ENCODE results near the gene ALX4. TPM values are rescaled to one million over a fixed set of nuclear protein-coding genes. Genes with fewer than 3 reads are reported as not detected.

The ALX4 gene
- total RNA-seq, 1 donor from 2014 or later: not detected

GRCh38 chr11:44319552-44320288, 9.8 kb upstream of the ALX4 start:
- H3K4me1 Mint-ChIP-seq: peaks cover 23% of the 10 kb centered on the region
- peaks cover 100% of the 10 kb centered on the region for H3K27me3 ChIP-seq
- H3K9me3 ChIP-seq (ENCODE audit: low read depth): no peaks in the 10 kb centered on the region
- H2AFZ ChIP-seq (replicated peaks): no peak overlapping the region
- peak; percentile 99 for TF ChIP-seq EZH2 (IDR thresholded peaks at IDR 0.05)
- TF ChIP-seq EZH2phosphoT487 (IDR thresholded peaks at IDR 0.05): peak; percentile 98
- no peak for TF ChIP-seq CTCF (IDR thresholded peaks at IDR 0.05)
- no peak overlapping the region for H3K27ac ChIP-seq
- no peaks in the 10 kb centered on the region for H3K79me2 ChIP-seq (ENCODE audit: low read depth)
- peak overlapping the region; percentile 32 for H3K4me3 ChIP-seq
- H3K9me3 Mint-ChIP-seq: no peaks in the 10 kb centered on the region
- no peaks in the 10 kb centered on the region for H3K36me3 Mint-ChIP-seq
- peaks cover 13% of the 10 kb centered on the region for H3K4me1 ChIP-seq
- no peaks in the 10 kb centered on the region for H3K36me3 ChIP-seq
- H3K4me3 Mint-ChIP-seq: peak overlapping the region; percentile 79
- peak overlapping the region; percentile 67 for H3K4me2 ChIP-seq
- no peak overlapping the region for H3K9ac ChIP-seq
- DNase-seq (ENCODE audit: low spot score): peak; percentile 70
- peaks cover 79% of the 10 kb centered on the region for H4K20me1 ChIP-seq (ENCODE audit: low read depth)
- peaks cover 89% of the 10 kb centered on the region for H3K27me3 Mint-ChIP-seq (ENCODE audit: insufficient read depth, low read depth)
- no peak overlapping the region for H3K27ac Mint-ChIP-seq
- no peaks in the 10 kb centered on the region for H3F3A ChIP-seq (ENCODE audit: low read depth)

GRCh38 chr11:44319170-44319551, 9.2 kb upstream of the ALX4 start:
- H3K4me3 Mint-ChIP-seq: peak overlapping the region; percentile 79
- Histone ChIP-seq H3K4me3 (no peak overlapping the region), H3K9ac (no peak overlapping the region), H3K9me3 (ENCODE audit: low read depth) (no peaks in the 10 kb centered on the region), H3K36me3 (no peaks in the 10 kb centered on the region), H2AFZ (replicated peaks) (no peak overlapping the region), H3K4me1 (peaks cover 13% of the 10 kb centered on the region), H3K4me2 (peak overlapping the region; percentile 67), H4K20me1 (ENCODE audit: low read depth) (peaks cover 84% of the 10 kb centered on the region), H3K27me3 (peaks cover 100% of the 10 kb centered on the region), H3K79me2 (ENCODE audit: low read depth) (no peaks in the 10 kb centered on the region), H3K27ac (no peak overlapping the region), H3F3A (ENCODE audit: low read depth) (no peaks in the 10 kb centered on the region)
- no peak overlapping the region for H3K27ac Mint-ChIP-seq
- H3K4me1 Mint-ChIP-seq: peaks cover 23% of the 10 kb centered on the region
- no peaks in the 10 kb centered on the region for H3K36me3 Mint-ChIP-seq
- H3K9me3 Mint-ChIP-seq: no peaks in the 10 kb centered on the region
- H3K27me3 Mint-ChIP-seq (ENCODE audit: insufficient read depth, low read depth): peaks cover 91% of the 10 kb centered on the region
- DNase-seq (ENCODE audit: low spot score): peak; percentile 70
- no peak for TF ChIP-seq CTCF (IDR thresholded peaks at IDR 0.05)
- TF ChIP-seq EZH2phosphoT487 (IDR thresholded peaks at IDR 0.05): peak; percentile 64

- DNase-seq (ENCODE audit: low spot score): no peak
- peaks cover 5% of the 10 kb centered on the region for H3F3A ChIP-seq (ENCODE audit: low read depth)
- H3K79me2 ChIP-seq (ENCODE audit: low read depth): no peaks in the 10 kb centered on the region
- H3K4me1 ChIP-seq: peaks cover 13% of the 10 kb centered on the region
- no peaks in the 10 kb centered on the region for H3K9me3 ChIP-seq (ENCODE audit: low read depth)
- TF ChIP-seq EZH2phosphoT487 (IDR thresholded peaks at IDR 0.05): no peak
- TF ChIP-seq CTCF (IDR thresholded peaks at IDR 0.05): no peak
- no peak for TF ChIP-seq EZH2 (IDR thresholded peaks at IDR 0.05)
- H3K27ac ChIP-seq: no peak overlapping the region
- H4K20me1 ChIP-seq (ENCODE audit: low read depth): peaks cover 92% of the 10 kb centered on the region
- Mint-ChIP-seq H3K9me3 (no peaks in the 10 kb centered on the region), H3K4me1 (peaks cover 23% of the 10 kb centered on the region), H3K4me3 (peak overlapping the region; percentile 43), H3K27me3 (ENCODE audit: insufficient read depth, low read depth) (peaks cover 91% of the 10 kb centered on the region), H3K36me3 (no peaks in the 10 kb centered on the region), H3K27ac (no peak overlapping the region)
- H3K4me2 ChIP-seq: no peak overlapping the region
- no peak overlapping the region for H3K4me3 ChIP-seq
- no peak overlapping the region for H3K9ac ChIP-seq
- peaks cover 100% of the 10 kb centered on the region for H3K27me3 ChIP-seq
- no peaks in the 10 kb centered on the region for H3K36me3 ChIP-seq
- no peak overlapping the region for H2AFZ ChIP-seq (replicated peaks)
These were observed 8.4 kb upstream of the ALX4 start for GRCh38 chr11:44318369-44318768.

All from neural progenitor cell (in vitro differentiated cells).